ENCODE measurements around the gene KCMF1.

Gene KCMF1

DNA sequence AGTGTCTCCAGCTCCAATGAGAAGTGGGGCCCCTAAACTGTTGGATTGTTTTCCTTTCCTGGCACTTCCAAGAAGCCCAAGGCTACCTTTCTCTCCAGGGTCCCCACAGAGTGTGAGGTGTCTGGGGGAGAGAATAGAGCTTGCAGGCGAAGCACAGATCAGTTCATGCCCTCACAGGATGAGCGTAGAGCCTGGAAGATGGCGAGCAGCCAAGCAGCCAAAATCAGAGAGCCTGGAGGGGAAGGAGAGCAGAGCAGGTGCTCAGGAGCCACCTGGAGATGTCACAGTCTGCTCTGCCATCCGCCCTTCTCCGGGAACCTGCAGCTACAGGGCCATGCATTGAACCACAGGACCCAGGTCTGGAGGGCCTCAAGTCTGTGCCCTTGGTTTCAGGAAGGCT lies 107.6 kb downstream of the KCMF1 start:
- no peak for DNase-seq (ENCODE audit: low read depth in 2 of 2)

DNA sequence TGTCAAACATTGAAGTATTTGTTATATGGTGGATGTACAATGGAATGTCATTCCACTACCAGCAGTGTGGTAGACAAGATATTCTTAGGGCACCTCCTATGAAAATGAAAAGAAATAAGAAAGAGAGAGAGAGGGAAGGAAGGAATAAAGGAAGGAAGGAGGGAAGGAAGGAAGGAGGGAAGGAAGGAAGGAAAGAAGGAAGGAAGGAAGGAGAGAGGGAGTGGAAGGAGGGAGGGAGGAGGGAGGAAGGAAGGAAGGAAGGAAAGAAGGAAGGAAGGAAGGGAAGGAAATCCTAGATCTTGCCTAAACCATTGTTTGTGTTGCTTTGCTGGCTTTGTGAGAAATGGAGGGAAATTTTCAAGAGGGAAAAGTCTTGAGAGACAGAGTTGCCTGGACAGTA lies 112.1 kb downstream of the KCMF1 start:
- no peak for DNase-seq (ENCODE audit: low read depth in 2 of 2)

DNA sequence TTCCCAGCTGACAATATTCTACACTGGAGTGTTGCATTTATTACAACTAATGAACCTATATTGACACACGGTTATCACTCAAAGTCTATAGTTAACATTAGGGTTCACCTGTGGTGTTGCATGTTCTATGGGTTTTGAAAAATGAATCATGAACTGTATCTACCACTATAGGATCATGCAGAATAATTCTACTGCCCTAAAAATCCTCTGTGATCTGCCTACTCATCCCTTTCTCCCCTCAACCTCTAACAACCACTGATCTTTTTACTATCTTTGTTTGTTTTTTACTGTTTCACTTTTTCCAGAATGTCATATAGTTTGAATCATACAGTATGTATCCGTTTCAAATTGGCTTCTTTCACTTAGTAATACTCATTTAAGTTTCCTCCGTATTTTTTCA lies 114.6 kb downstream of the KCMF1 start:
- no peak for DNase-seq (ENCODE audit: low read depth in 2 of 2)

DNA sequence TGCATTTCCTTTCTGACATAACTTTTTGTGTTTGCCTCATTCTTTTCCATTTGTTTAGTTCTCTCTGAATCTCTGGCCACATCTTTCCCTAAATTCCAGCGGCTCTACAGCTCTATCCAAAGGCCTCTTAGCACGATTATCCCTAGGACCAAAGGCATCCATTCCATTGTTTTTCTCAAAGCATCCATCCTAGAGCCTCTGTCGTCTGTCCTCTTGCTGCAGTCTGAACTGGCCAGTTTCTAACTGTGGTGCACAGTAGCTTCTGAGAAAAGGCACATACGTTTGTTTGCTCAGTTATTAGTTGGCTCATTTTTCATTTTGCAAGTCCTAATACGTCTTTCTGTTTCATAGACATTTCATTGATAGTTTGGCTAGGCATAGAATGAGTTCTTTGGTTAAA lies 116.6 kb downstream of the KCMF1 start:
- DNase-seq (ENCODE audit: low read depth in 2 of 2): no peak

DNA sequence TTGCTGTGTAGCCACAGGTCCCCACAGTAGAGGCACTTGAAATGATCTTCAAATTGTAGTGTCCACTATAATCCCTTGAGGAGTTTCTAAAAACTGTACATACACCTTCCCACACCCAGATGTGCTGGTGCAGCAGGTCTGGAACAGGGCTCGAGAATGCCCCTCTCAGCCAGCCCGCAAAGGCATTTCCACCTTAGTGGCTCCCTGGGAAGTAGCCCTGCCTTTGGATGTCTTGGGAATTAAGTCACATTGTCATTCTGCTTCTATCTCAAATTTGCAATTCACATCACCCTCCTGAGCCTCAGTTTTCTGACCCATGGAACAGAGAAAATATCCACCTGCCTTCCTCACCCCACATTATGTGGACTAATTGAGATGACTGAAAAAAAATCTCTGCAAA lies 118.0 kb downstream of the KCMF1 start:
- no peak for DNase-seq (ENCODE audit: low read depth in 2 of 2)

DNA sequence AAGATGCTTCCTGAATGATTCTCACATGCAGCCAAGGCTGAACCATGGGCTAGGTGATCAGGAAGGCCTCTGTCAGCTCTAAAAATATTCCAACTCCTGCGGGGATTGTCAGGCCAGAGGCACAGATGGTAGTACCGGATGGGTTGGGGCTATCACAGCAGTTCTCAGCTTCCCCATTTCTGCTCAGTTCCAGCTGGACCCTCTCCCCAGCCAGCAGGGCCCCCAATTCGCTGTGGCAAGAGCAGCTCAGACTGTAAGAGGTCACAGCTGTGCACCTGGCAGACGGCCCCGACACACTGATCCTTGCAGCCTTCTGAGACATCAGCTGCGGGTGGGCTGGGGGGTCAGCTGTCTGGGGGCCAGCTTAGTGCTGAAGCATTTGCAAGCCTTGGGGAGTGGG lies 118.6 kb downstream of the KCMF1 start:
- no peak for DNase-seq (ENCODE audit: low read depth in 2 of 2)

DNA sequence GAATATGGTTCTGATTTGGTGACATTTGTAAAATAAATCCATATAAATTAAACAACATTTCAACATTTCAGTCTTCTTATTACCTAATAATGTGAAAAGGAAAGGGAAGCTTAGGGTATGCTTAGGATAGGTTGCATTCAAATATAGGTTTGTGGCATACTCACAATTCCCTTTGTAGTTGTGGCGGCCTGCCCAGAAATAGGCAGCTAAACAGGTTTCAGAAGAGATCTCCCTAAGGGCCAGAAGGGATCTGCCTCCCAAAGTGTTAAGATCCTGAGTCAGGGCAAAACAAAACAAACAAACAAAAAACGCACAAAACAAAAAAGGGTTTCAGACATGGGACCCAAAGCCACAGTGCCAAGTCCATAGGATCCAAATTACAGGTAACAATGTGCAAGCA lies 120.9 kb downstream of the KCMF1 start:
- no peak for DNase-seq (ENCODE audit: low read depth in 2 of 2)

DNA sequence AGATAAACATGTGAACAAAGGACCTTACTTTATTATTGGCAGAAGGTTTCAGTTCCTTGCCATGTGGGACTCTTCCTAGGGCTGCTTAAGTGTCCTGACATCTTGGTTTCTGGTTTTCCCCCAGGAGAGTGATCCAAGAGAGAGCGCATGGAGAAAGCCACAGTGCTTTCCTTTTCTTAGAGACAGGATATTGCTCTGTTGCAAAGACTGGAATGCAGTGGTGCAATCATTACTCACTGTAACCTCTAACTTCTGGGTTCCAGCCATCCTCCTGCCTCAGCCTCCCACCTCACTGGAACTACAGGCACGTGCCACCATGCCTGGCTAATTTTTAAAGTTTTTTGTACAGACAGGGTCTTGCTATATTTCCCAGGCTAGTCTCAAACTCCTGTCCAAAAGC lies 124.1 kb downstream of the KCMF1 start:
- no peak for DNase-seq (ENCODE audit: low read depth in 2 of 2)

DNA sequence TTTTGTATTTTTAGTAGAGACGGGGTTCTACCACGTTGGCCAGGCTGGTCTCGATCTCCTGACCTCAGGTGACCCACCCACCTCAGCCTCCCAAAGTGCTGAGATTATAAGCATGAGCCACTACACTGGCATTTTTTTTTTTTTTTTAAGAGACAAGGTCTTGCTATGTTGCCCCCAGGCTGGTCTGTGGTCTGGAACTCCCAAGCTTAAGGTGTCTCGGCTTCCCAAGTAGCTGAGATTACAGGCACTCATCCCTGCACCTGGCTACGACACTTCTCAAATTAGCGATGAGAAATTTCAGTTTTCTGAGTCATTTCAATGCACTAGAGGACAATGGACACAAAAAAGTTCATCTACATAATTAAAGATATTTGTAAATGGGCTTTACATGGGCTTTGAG lies 125.7 kb downstream of the KCMF1 start:
- DNase-seq (ENCODE audit: low read depth in 2 of 2): no peak

DNA sequence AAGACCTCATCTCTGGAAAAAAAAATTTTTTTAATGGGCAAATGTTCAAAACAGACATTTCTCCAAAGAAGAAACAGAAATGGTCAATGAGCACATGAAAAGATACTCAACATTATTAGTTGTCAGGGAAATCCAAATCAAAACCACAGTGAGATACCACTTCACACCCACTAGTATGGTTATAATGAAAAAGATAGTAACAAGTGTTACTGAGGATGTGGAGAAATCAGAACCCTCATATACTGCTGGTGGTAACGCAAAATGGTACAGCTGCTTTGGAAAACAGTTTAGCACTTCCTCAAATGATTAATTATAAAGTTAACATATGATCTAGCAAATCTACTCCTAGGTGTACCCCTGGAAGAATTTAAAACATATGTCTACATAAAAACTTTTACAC lies 133.3 kb downstream of the KCMF1 start:
- no peak for DNase-seq (ENCODE audit: low read depth in 2 of 2)

DNA sequence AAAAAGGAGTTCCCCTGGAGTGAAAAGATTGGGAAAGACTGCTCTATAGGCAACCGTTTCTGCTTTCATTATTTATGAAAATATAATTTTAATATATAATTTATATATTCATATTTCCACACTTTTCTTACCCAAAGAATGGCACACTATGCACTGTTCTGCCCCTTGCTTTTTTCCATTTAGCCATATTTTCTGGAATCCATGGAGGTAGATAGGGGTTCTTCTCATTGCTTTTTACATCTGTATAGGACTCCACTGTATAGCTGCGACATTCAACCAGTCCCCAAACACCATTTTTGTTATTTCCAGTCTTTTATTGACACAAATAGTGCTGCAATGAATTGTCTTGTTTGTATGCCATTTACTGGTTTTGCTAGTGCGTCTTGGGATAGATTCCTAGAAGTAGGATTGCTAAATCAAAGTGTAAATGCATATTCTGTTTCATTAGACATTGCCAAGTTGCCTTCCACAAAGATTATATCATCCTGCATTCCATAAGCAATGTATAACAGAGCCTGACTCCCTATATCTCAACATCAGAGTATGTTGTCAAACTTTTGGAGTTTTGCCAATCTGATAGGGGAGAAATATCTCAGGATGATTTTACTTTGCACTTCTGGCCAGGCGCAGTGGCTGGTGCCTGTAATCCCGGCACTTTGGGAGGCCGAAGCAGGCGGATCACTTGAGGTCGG lies 135.7 kb downstream of the KCMF1 start:
- no peak for DNase-seq (ENCODE audit: low read depth in 2 of 2)

Data from stimulated activated CD8-positive, alpha-beta memory T cell treated with anti-CD3 and anti-CD28 coated beads, Interleukin-2, amount 100 ng/mL, for 48 hours (primary cell).